Measurements from ENCODE around the gene SERTAD1.

SERTAD1 gene

GRCh38 chr19:40376286-40376862 is 49.4 kb downstream of the SERTAD1 start:
- no peak overlapping the region for H3K4me3 ChIP-seq (ENCODE audit: insufficient read depth, low read length, poor library complexity, severe bottlenecking)
- no peaks in the 10 kb centered on the region for H3K36me3 ChIP-seq (ENCODE audit: low read length)
- H3K9me2 ChIP-seq (replicated peaks; ENCODE audit: insufficient read depth, low read length): no peaks in the 10 kb centered on the region
- no peaks in the 10 kb centered on the region for H3K79me2 ChIP-seq (ENCODE audit: insufficient read depth, low read length)
- no peak overlapping the region for H3K9ac ChIP-seq (ENCODE audit: low read length)
- no peak overlapping the region for H3K27ac ChIP-seq (ENCODE audit: low read depth, low read length)
- no peaks in the 10 kb centered on the region for H3F3A ChIP-seq (ENCODE audit: insufficient read depth)
- no peaks in the 10 kb centered on the region for H3K27me3 ChIP-seq (ENCODE audit: low read length)
- H4K20me1 ChIP-seq (ENCODE audit: low read depth, low read length): no peaks in the 10 kb centered on the region
- H3K9me3 ChIP-seq (ENCODE audit: insufficient read depth, low read length): no peaks in the 10 kb centered on the region
- no peak overlapping the region for H3K4me2 ChIP-seq (ENCODE audit: low read depth, low read length, poor library complexity, severe bottlenecking)
- H2AFZ ChIP-seq (ENCODE audit: low read depth, low read length, severe bottlenecking): no peak overlapping the region
- TF ChIP-seq CTCF (IDR thresholded peaks at IDR 0.05; ENCODE audit: insufficient read depth, low read length, poor library complexity, severe bottlenecking): no peak
- TF ChIP-seq EZH2phosphoT487 (conservative IDR thresholded peaks at IDR 0.05; ENCODE audit: low read length): no peak

- Histone ChIP-seq H3K36me3 (ENCODE audit: low read length) (no peaks in the 10 kb centered on the region), H3K27ac (ENCODE audit: low read depth, low read length) (no peak overlapping the region)
These were observed 51.7 kb downstream of the SERTAD1 start for GRCh38 chr19:40374084-40374483.

GRCh38 chr19:40371802-40372122 is 54.0 kb downstream of the SERTAD1 start:
- no peaks in the 10 kb centered on the region for H3K9me3 ChIP-seq (ENCODE audit: insufficient read depth, low read length)
- no peak overlapping the region for H3K4me3 ChIP-seq (ENCODE audit: insufficient read depth, low read length, poor library complexity, severe bottlenecking)
- no peak overlapping the region for H3K27ac ChIP-seq (ENCODE audit: low read depth, low read length)
- TF ChIP-seq CTCF (IDR thresholded peaks at IDR 0.05; ENCODE audit: insufficient read depth, low read length, poor library complexity, severe bottlenecking): no peak
- no peak for TF ChIP-seq EZH2phosphoT487 (conservative IDR thresholded peaks at IDR 0.05; ENCODE audit: low read length)
- no peak overlapping the region for H3K9ac ChIP-seq (ENCODE audit: low read length)
- no peak overlapping the region for H2AFZ ChIP-seq (ENCODE audit: low read depth, low read length, severe bottlenecking)
- H3F3A ChIP-seq (ENCODE audit: insufficient read depth): no peaks in the 10 kb centered on the region
- no peak overlapping the region for H3K4me2 ChIP-seq (ENCODE audit: low read depth, low read length, poor library complexity, severe bottlenecking)
- no peaks in the 10 kb centered on the region for H3K79me2 ChIP-seq (ENCODE audit: insufficient read depth, low read length)
- no peaks in the 10 kb centered on the region for H3K9me2 ChIP-seq (replicated peaks; ENCODE audit: insufficient read depth, low read length)
- H4K20me1 ChIP-seq (ENCODE audit: low read depth, low read length): no peaks in the 10 kb centered on the region
- no peaks in the 10 kb centered on the region for H3K36me3 ChIP-seq (ENCODE audit: low read length)
- H3K27me3 ChIP-seq (ENCODE audit: low read length): no peaks in the 10 kb centered on the region

More at GRCh38 chr19:40374084-40374483, 51.7 kb downstream of the SERTAD1 start:
- no peaks in the 10 kb centered on the region for H3K9me2 ChIP-seq (replicated peaks; ENCODE audit: insufficient read depth, low read length)
- no peak overlapping the region for H3K4me3 ChIP-seq (ENCODE audit: insufficient read depth, low read length, poor library complexity, severe bottlenecking)
- no peak overlapping the region for H3K9ac ChIP-seq (ENCODE audit: low read length)
- H3K79me2 ChIP-seq (ENCODE audit: insufficient read depth, low read length): no peaks in the 10 kb centered on the region
- TF ChIP-seq EZH2phosphoT487 (conservative IDR thresholded peaks at IDR 0.05; ENCODE audit: low read length) (no peak), CTCF (IDR thresholded peaks at IDR 0.05; ENCODE audit: insufficient read depth, low read length, poor library complexity, severe bottlenecking) (no peak)
- no peaks in the 10 kb centered on the region for H3K27me3 ChIP-seq (ENCODE audit: low read length)
- no peak overlapping the region for H2AFZ ChIP-seq (ENCODE audit: low read depth, low read length, severe bottlenecking)
- H4K20me1 ChIP-seq (ENCODE audit: low read depth, low read length): no peaks in the 10 kb centered on the region
- no peaks in the 10 kb centered on the region for H3F3A ChIP-seq (ENCODE audit: insufficient read depth)
- no peak overlapping the region for H3K4me2 ChIP-seq (ENCODE audit: low read depth, low read length, poor library complexity, severe bottlenecking)
- H3K9me3 ChIP-seq (ENCODE audit: insufficient read depth, low read length): no peaks in the 10 kb centered on the region

Measured in SU-DHL-6 (cell line).